ENCODE data around the gene NCK2. TPM values are rescaled to one million over a fixed set of nuclear protein-coding genes. Genes with fewer than 3 reads are reported as not detected.
A peak's percentile ranks its signal among the peaks of the same experiment; 100 is the strongest.

The NCK2 gene
- total and polyA plus RNA-seq, 9 of the 15 experiments (the other 6 are each of a cell fraction or from before 2014, with no cell fraction given), result 0.90 to 27.9 (median 15.9) TPM

GRCh38 chr2:105803773-105804172 lies 59.1 kb downstream of the NCK2 start:
- Histone ChIP-seq H3K4me2 (ENCODE audit: insufficient read depth, low read length) (no peak overlapping the region), H3K4me3 (no peak overlapping the region), H3K4me1 (replicated peaks in 1 of 2; ENCODE audit: control insufficient read depth in 2 of 2, insufficient read depth in 2 of 2, low read length in 2 of 2) (peaks cover 9 to 21% of the 10 kb centered on the region in 2 experiments; a peak in 4 of 5 replicates), H3K9me1 (ENCODE audit: control insufficient read depth, insufficient read depth, low read length) (no peaks in the 10 kb centered on the region), H3K27me3 (ENCODE audit: control insufficient read depth in 2 of 2, insufficient read depth in 2 of 2, low read length in 2 of 2) (no peaks in the 10 kb centered on the region), H2AFZ (ENCODE audit: low read depth, low read length) (no peak overlapping the region), H3K9ac (ENCODE audit: insufficient read depth in 1 of 2, low read depth in 2 of 2, low read length in 2 of 2) (no peak overlapping the region), H3K9me3 (replicated peaks; ENCODE audit: control insufficient read depth, insufficient read depth, low read depth, low read length) (no peaks in the 10 kb centered on the region), H3K36me3 (ENCODE audit: control insufficient read depth, insufficient read depth, low read length) (no peaks in the 10 kb centered on the region), H4K20me1 (replicated peaks; ENCODE audit: control insufficient read depth, insufficient read depth, low read length) (no peaks in the 10 kb centered on the region; the same call in 1 of the 2 replicates), H3K79me2 (ENCODE audit: control insufficient read depth, insufficient read depth, low read length) (peaks cover 4% of the 10 kb centered on the region; the same call in 1 of the 3 replicates), H3K27ac (ENCODE audit: extremely low read depth, low read depth, low read length) (no peak overlapping the region)
- BruUV-seq (replicated peaks), result no TSS peak
- ChIA-PET POLR2A (interaction anchor here (0.6 to 0.7 kb wide), 2 partner anchors 46 to 208 kb away, joined by 3 read pairs; no protein-coding TSS in a partner anchor), CTCF (ENCODE audit: low intra/inter-chr PET ratio) (no interaction called here)
- DNase-seq (ENCODE audit: extremely low read depth in 1 of 4, low spot score in 3 of 4) (no peak), FAIRE-seq (no peak), ATAC-seq (no peak)
- intact Hi-C loops (cut with micrococcal nuclease) (no loop called here), in situ Hi-C loops (cut with MboI) (no loop called here)
- 59% methylated on average over 4 of the region's 4 CpGs for WGBS (ENCODE audit: insufficient coverage, low coverage, missing lambda C conversion rate)
- no peak for TF ChIP-seq ZKSCAN1 (IDR thresholded peaks at IDR 0.05; ENCODE audit: low read depth, low read length)
- TF ChIP-seq SIN3A (IDR thresholded peaks at IDR 0.05; ENCODE audit: borderline replicate concordance in 2 of 2, control insufficient read depth in 1 of 2, low read depth in 2 of 2, low read length in 2 of 2), result no peak

- peaks cover 9 to 16% of the 10 kb centered on the region in 2 experiments; a peak in 4 of 5 replicates for H3K4me1 ChIP-seq (replicated peaks in 1 of 2; ENCODE audit: control insufficient read depth in 2 of 2, insufficient read depth in 2 of 2, low read length in 2 of 2)
Observed at GRCh38 chr2:105804266-105804665, 59.6 kb downstream of the NCK2 start.

More at GRCh38 chr2:105804266-105804665, 59.6 kb downstream of the NCK2 start:
- Histone ChIP-seq H3K36me3 (ENCODE audit: control insufficient read depth, insufficient read depth, low read length) (no peaks in the 10 kb centered on the region), H4K20me1 (replicated peaks; ENCODE audit: control insufficient read depth, insufficient read depth, low read length) (no peaks in the 10 kb centered on the region; the same call in 1 of the 2 replicates), H3K9me3 (replicated peaks; ENCODE audit: control insufficient read depth, insufficient read depth, low read depth, low read length) (no peaks in the 10 kb centered on the region), H3K9me1 (ENCODE audit: control insufficient read depth, insufficient read depth, low read length) (no peaks in the 10 kb centered on the region), H3K4me3 (no peak overlapping the region), H3K4me2 (ENCODE audit: insufficient read depth, low read length) (no peak overlapping the region), H3K79me2 (ENCODE audit: control insufficient read depth, insufficient read depth, low read length) (peaks cover 3% of the 10 kb centered on the region; the same call in 1 of the 3 replicates), H3K27me3 (ENCODE audit: control insufficient read depth in 2 of 2, insufficient read depth in 2 of 2, low read length in 2 of 2) (no peaks in the 10 kb centered on the region), H3K9ac (ENCODE audit: insufficient read depth in 1 of 2, low read depth in 2 of 2, low read length in 2 of 2) (no peak overlapping the region), H3K27ac (ENCODE audit: extremely low read depth, low read depth, low read length) (no peak overlapping the region), H2AFZ (ENCODE audit: low read depth, low read length) (no peak overlapping the region)
- POLR2A ChIA-PET, result interaction anchor here (0.7 kb wide), 1 partner anchor 45 kb away, joined by 3 read pairs; no protein-coding TSS in a partner anchor
- TF ChIP-seq MAFF (IDR thresholded peaks at IDR 0.05; ENCODE audit: low read length) (peak; percentile 14; the same call in 1 of the 2 replicates), C11orf30 (IDR thresholded peaks at IDR 0.05; ENCODE audit: low read depth) (peak; percentile 53), ZNF707 (CRISPR knock-in tag; conservative IDR thresholded peaks at IDR 0.05) (no peak), ZNF316 (IDR thresholded peaks at IDR 0.05) (peak; percentile 46; the same call in 1 of the 2 replicates)
- in situ Hi-C loops (cut with MboI) (no loop called here), intact Hi-C loops (cut with micrococcal nuclease) (no loop called here)
- no peak for ATAC-seq
- FAIRE-seq, result no peak
- CTCF ChIA-PET (ENCODE audit: low intra/inter-chr PET ratio), result no interaction called here
- 47% methylated on average over 3 of the region's 3 CpGs for WGBS (ENCODE audit: insufficient coverage, low coverage, missing lambda C conversion rate)
- no peak for DNase-seq (ENCODE audit: extremely low read depth in 1 of 4, low spot score in 3 of 4)
- BruUV-seq (replicated peaks), result no TSS peak

All from K562 (cell line).